ENCODE data around the gene LYRM4. TPM values are rescaled to one million over a fixed set of nuclear protein-coding genes. Genes with fewer than 3 reads are reported as not detected.
A peak's percentile ranks its signal among the peaks of the same experiment; 100 is the strongest.

The LYRM4 gene
- 10 to 100 TPM; 36.1 to 43.7 (median 42.7) TPM for polyA plus RNA-seq (ENCODE audit: insufficient read length in 4 of 4)

GRCh38 chr6:5260661-5261544 is at the start of gene LYRM4, which contains the start of gene FARS2:
Gene LYRM4, minus strand, starts transcription at chr6:5260950. Its CDS starts 217 bp downstream, at chr6:5260733.
Gene FARS2, plus strand, starts transcription at chr6:5261513.
- DNase-seq (ENCODE audit: low read depth in 4 of 4, low spot score in 2 of 4): peak; percentile 81 to 94 (median 91)

GRCh38 chr6:5308066-5308465 is 47.3 kb upstream of the LYRM4 start:
- DNase-seq (ENCODE audit: low read depth in 4 of 4, low spot score in 2 of 4): no peak

DNA sequence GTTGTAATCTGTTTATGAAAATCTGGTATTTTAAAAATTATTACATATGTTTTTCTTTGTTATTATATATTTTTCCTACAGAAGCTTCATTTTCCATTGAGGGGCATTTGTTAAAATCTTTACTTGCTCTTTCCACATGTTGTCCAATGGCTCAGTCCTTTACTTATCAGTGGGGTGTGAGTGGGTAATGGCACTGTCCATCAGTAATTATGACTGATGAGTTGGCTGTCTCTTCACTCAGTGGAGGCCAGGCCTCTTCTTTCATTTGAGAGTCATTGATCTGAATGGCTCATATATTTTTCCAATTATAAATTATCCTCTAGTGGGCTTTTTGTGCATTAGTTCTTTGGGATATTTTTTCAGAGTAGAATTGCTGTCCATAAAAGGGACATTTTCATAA is 46.3 kb upstream of the LYRM4 start:
- no peak for DNase-seq (ENCODE audit: low read depth in 4 of 4, low spot score in 2 of 4)

GRCh38 chr6:5305968-5306626 is 45.3 kb upstream of the LYRM4 start:
- peak in 1 of 4 donors; percentile 34 for DNase-seq (ENCODE audit: low read depth in 4 of 4, low spot score in 2 of 4)

GRCh38 chr6:5303682-5304081 is 42.9 kb upstream of the LYRM4 start:
- DNase-seq (ENCODE audit: low read depth in 4 of 4, low spot score in 2 of 4): no peak

GRCh38 chr6:5302995-5303622 is 42.4 kb upstream of the LYRM4 start:
- no peak for DNase-seq (ENCODE audit: low read depth in 4 of 4, low spot score in 2 of 4)

DNA sequence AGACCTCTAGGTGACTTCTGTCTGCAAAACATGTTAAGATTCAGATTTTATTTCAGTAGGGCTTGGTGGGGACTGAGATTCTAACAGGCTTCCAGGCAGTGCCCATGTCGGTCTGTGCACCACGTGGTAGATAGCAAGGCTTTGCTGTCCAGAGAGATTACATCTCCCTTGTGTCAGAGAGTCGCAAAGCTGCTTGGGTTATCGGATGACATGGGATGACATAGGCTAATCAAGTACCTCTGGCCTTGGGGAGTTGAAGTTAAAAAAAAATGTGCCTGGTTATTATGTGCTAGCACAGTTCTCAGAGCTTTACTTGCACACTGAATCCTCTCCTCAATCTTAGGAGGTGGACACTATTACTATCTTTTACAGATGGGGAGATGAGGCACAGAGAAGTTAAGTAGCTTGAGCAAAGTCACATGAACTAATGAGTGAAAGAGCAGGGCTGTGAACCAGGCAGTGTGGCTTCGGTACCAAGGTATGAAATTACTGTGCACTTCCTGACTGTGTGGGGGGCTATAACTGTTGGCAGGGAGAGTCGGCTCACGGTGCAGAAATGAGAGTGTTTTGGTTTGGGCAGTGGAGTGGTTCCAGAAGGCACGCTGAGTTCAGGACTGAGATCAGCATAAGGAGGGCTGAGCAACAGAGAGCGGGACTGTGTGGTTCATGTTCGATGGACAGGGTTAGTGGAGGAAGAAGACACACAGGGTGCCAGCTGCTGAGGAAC is 41.6 kb upstream of the LYRM4 start:
- DNase-seq (ENCODE audit: low read depth in 4 of 4, low spot score in 2 of 4): no peak

DNA sequence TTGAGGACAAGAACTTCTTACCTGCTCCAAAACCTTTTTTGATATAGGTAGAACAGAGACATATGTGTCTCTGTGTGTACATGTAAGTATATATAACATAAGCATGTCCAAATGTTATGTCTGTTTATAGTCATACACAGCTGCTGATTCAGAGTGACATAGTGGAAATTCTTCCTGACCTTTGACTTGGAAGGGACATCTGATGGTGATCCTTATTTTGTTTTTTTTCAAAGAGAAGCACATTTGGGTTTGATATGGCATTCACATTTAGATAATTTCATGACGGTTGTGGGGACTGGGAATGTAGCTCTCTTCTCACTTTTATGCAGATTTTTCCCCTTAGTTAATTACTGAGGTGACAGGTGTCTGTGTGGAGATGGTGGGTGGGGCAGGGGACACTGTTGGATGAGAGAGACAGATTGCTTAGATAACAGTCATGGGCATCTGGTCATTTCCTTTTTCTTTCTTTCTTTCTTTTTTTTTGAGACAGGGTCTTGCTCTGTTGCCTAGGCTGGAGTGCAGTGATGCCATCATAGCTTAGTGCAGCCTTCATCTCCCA is 39.5 kb upstream of the LYRM4 start:
- DNase-seq (ENCODE audit: low read depth in 4 of 4, low spot score in 2 of 4): no peak

GRCh38 chr6:5295623-5296022 is 34.9 kb upstream of the LYRM4 start:
- no peak for DNase-seq (ENCODE audit: low read depth in 4 of 4, low spot score in 2 of 4)

- no peak for DNase-seq (ENCODE audit: low read depth in 4 of 4, low spot score in 2 of 4)
These were observed 33.9 kb upstream of the LYRM4 start for GRCh38 chr6:5294392-5295211.

DNA sequence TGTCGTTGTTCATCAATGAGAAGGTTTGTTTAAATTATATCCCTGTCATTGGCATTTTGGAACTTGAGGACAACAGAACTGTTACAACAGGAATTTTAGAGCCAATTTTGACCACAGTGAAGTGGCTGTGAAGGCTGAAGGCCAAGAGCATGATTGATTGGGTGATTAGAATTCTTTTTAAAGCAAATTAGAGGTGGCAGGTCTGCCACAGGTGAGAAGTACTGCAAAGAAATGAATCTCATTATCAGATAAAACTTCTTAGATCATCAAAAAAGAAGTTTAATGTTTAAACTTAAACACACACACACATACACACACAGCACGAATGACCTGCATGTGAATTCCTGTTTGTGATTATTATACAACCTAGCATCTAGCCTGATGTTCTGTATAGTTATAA is 32.9 kb upstream of the LYRM4 start:
- no peak for DNase-seq (ENCODE audit: low read depth in 4 of 4, low spot score in 2 of 4)

DNA sequence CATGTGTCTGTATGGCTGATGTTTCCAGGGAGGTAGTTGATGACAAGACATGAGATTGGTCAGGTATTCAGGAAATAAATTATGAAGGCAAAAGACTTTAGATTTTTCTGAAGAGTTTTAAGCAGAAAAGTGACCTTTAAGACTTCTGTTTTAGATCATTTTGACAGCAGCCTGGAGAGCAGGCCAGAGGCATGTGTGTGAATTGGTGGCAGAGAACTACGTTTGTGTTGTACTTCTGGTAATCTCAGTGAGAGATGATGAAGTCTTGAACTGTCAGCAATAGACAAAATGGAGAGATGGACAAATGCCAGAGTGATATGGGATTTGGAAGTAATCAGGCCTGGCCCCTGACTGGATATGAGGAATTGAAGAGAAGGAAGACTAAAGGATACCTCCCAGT is 31.4 kb upstream of the LYRM4 start:
- DNase-seq (ENCODE audit: low read depth in 4 of 4, low spot score in 2 of 4): no peak

DNA sequence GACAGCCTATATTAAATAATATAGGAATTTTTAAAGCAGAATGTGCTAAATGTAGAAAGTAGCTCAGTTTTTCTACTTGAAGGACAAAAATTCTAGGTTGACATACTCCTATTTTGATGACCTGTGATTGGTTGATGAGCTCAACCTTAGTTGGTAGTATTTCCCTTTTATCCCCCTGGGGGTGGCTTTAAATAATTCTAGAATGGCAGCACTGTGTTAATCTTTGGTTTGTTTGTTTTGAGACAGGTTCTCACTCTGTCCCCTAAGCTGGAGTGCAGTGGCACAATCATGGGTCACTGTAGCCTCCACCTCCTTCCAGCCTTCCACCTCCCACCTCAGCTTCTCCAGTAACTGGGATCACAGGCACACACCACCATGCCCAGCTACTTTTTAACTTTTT is 29.8 kb upstream of the LYRM4 start:
- no peak for DNase-seq (ENCODE audit: low read depth in 4 of 4, low spot score in 2 of 4)

GRCh38 chr6:5290097-5290496 is 29.3 kb upstream of the LYRM4 start:
- no peak for DNase-seq (ENCODE audit: low read depth in 4 of 4, low spot score in 2 of 4)

- no peak for DNase-seq (ENCODE audit: low read depth in 4 of 4, low spot score in 2 of 4)
These were observed 27.2 kb upstream of the LYRM4 start for GRCh38 chr6:5287966-5288297.

GRCh38 chr6:5287205-5287965 is 26.6 kb upstream of the LYRM4 start:
- no peak for DNase-seq (ENCODE audit: low read depth in 4 of 4, low spot score in 2 of 4)

DNA sequence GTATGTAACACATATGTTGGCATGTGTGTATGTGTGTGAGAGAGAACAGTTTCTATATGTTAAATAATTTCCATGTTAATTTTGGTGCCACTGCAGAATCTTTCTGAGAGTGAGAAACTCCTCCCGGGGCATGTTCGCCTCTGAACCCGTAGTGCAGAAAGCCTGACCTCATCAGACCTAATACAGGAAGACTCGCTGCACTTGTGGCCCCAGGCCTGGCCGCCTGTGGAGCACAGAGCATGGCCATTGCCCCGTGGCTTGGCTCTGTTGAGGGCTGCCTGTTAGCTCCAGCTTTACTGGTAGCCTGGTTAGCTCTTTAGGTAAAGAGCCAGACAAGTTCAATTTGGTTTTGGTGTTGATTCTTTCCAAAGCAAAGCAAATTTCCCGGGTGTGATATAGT is 26.0 kb upstream of the LYRM4 start:
- no peak for DNase-seq (ENCODE audit: low read depth in 4 of 4, low spot score in 2 of 4)

DNA sequence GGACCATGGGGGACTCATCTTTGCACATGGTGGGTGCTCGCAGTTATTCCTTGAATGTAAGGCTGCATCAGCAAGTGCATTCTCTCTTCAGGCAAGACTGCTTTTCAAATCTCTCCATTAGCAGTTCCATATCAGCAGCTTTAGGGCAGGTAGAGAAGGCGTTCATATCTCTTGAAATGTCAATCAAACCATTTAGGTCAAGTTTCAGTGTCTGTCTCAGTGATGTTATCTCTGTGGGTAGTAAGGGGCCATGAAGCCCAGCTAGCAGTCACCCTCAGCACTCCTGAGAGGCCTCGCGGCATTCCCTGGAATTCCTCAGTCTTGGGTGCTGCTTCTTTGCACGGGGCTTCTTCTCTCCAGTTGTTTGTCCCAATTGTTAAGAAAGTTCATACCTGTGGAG is 24.8 kb upstream of the LYRM4 start:
- no peak for DNase-seq (ENCODE audit: low read depth in 4 of 4, low spot score in 2 of 4)

DNA sequence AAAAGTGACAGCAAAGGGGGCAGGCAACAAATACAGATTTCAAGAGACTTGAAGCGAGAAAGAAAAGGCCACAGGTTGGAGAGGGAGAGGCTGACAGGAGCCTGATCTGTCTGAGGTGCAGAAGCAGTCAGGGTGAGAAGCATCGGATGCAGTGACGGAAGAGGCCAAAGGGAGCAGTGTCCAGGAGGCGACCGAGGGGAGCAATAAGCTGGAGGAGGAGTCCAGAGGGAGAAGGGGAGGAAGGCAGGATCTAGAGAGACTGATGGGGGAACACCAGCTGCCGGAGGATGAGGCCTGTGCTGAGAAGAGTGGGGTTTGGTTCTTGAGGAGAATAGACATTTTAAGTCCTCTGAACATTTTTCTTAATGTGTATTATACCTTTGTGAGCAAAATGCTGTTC is 24.3 kb upstream of the LYRM4 start:
- DNase-seq (ENCODE audit: low read depth in 4 of 4, low spot score in 2 of 4): no peak
